Measurements from ENCODE around the gene DSE.

Gene DSE

GRCh38 chr6:116491610-116492330 is 121.0 kb downstream of the DSE start:
- no peak overlapping the region for H3K4me2 ChIP-seq (ENCODE audit: low read length)
- H3K27me3 ChIP-seq (ENCODE audit: control insufficient read depth, insufficient read depth, low read length), result no peaks in the 10 kb centered on the region
- no peak overlapping the region for H3K4me3 ChIP-seq (ENCODE audit: low read length)
- H3K36me3 ChIP-seq (ENCODE audit: insufficient read depth, low read length), result no peaks in the 10 kb centered on the region
- H3K9me3 ChIP-seq (replicated peaks; ENCODE audit: low read length), result no peaks in the 10 kb centered on the region
- H3K4me1 ChIP-seq (ENCODE audit: control insufficient read depth, insufficient read depth, low read length), result no peaks in the 10 kb centered on the region
- no peak overlapping the region for H3K9ac ChIP-seq (ENCODE audit: low read depth, low read length)

- no peak overlapping the region for H3K9ac ChIP-seq (ENCODE audit: low read depth, low read length)
- H3K27me3 ChIP-seq (ENCODE audit: control insufficient read depth, insufficient read depth, low read length), result no peaks in the 10 kb centered on the region
- H3K36me3 ChIP-seq (ENCODE audit: insufficient read depth, low read length), result no peaks in the 10 kb centered on the region
- no peaks in the 10 kb centered on the region for H3K9me3 ChIP-seq (replicated peaks; ENCODE audit: low read length)
- no peaks in the 10 kb centered on the region for H3K4me1 ChIP-seq (ENCODE audit: control insufficient read depth, insufficient read depth, low read length)
- no peak overlapping the region for H3K4me2 ChIP-seq (ENCODE audit: low read length)
- no peak overlapping the region for H3K4me3 ChIP-seq (ENCODE audit: low read length)
These were observed 121.8 kb downstream of the DSE start for GRCh38 chr6:116492331-116493067.

All from skeletal muscle satellite cell (primary cell).